Aorta (tissue), 5 donors: ENCODE data around the gene EPHB1. TPM values are rescaled to one million over a fixed set of nuclear protein-coding genes. Genes with fewer than 3 reads are reported as not detected.

Experiments
- ATAC-seq: fragments of 200-7000 bp; cut with Tn5 transposase; one replicate; pipeline ENCODE4 v1.9.1; 2022; ENCODE audit warnings: moderate library complexity; ENCODE audit not compliant: low FRiP score
- DNase-seq, 2 donors: peaks; one replicate each; pipeline ENCODE4 v3.0.0-alpha.2; 2020
- H3K27ac ChIP-seq, 2 donors: one replicate each; pipeline ENCODE4 v1.5.1; 2013; ENCODE audit warnings: low read length in 2 of 2, mild to moderate bottlenecking in 2 of 2, moderate library complexity in 2 of 2, control low read depth in 1 of 2, inconsistent platforms in 1 of 2, low read depth in 1 of 2
- H3K27me3 ChIP-seq, 2 donors: one replicate each; pipeline ENCODE4 v1.6.1; 2013; ENCODE audit warnings: control low read depth in 1 of 2, low read length in 1 of 2, mild to moderate bottlenecking in 1 of 2, moderate library complexity in 1 of 2; ENCODE audit not compliant: insufficient read depth in 2 of 2, control insufficient read depth in 1 of 2
- H3K36me3 ChIP-seq, 2 donors: one replicate each; pipeline ENCODE4 v1.6.1; 2013; ENCODE audit warnings: control low read depth in 1 of 2, low read length in 1 of 2, mild to moderate bottlenecking in 1 of 2; ENCODE audit not compliant: insufficient read depth in 2 of 2, control insufficient read depth in 1 of 2
- H3K4me1 ChIP-seq, 2 donors: one replicate each; pipeline ENCODE4 v1.6.1; 2013; ENCODE audit warnings: low read length in 2 of 2, control low read depth in 1 of 2, mild to moderate bottlenecking in 1 of 2, moderate library complexity in 1 of 2; ENCODE audit not compliant: insufficient read depth in 2 of 2, control insufficient read depth in 1 of 2
- H3K4me3 ChIP-seq, 2 donors: one replicate each; pipeline ENCODE4 v1.5.1; 2013; ENCODE audit warnings: low read length in 2 of 2, control low read depth in 1 of 2, mild to moderate bottlenecking in 1 of 2
- H3K9me3 ChIP-seq: one replicate; pipeline ENCODE4 v1.6.1; 2013; ENCODE audit warnings: mild to moderate bottlenecking, low read length; ENCODE audit not compliant: control insufficient read depth
- WGBS, 2 donors: extraction: QIAGEN DNeasy Blood & Tissue Kit; methylation state at CpG; one replicate each; pipeline ENCODE4 v1.1.7; 2013; 5-methylcytosine and 5-hydroxymethylcytosine counted together
- intact Hi-C, 2 donors: fragments of 100-400 bp; cut with DNase I; formaldehyde crosslinking; loops; one replicate each; pipeline versions ENCODE4 v1.14.2 to v1.15.0; 2022
- polyA plus RNA-seq, 2 donors: library from polyadenylated mRNA; stranded (reverse); fragments of 200-250 nt; gene quantifications; one replicate each; pipeline ENCODE4 v1.2.3, GENCODE V29; 2013
- total RNA-seq, 2 donors: library from RNA; stranded (reverse); fragmentation: NEBNext Ultra II Directional; extraction: Animal tissue kit (Norgen Biotek cat#: 25700); gene quantifications; one replicate each; pipeline ENCODE4 v1.2.1, GENCODE V29; 2021
- donor health status: healthy with polysubstance abuse.
- donor health status: Bipolar disorder and iron deficiency.
- donor health status: DM: no; HTN: no; CAD: no.
- donor health status: DM: no; HTN: no; CAD: no.
- donor health status: DM: yes; HTN: yes; CAD: no.

The EPHB1 gene
- total and polyA plus RNA-seq, 4 donors, result 0.31 to 4.8 (median 3.6) TPM; not detected in 1

- DNase-seq, result no peak
- ATAC-seq, result no peak
- no peaks in the 10 kb centered on the region for H3K4me1 ChIP-seq
- H3K9me3 ChIP-seq, result no peaks in the 10 kb centered on the region
- H3K4me3 ChIP-seq, result no peak overlapping the region
- H3K27me3 ChIP-seq, result no peaks in the 10 kb centered on the region
- no peak overlapping the region for H3K27ac ChIP-seq
- H3K36me3 ChIP-seq, result no peaks in the 10 kb centered on the region
- WGBS, 2 donors, result 23 to 29% methylated on average over 2 of the region's 2 CpGs
- intact Hi-C loops, result no loop called here
Observed at GRCh38 chr3:135087782-135088181, 292.7 kb downstream of the EPHB1 start.

DNA sequence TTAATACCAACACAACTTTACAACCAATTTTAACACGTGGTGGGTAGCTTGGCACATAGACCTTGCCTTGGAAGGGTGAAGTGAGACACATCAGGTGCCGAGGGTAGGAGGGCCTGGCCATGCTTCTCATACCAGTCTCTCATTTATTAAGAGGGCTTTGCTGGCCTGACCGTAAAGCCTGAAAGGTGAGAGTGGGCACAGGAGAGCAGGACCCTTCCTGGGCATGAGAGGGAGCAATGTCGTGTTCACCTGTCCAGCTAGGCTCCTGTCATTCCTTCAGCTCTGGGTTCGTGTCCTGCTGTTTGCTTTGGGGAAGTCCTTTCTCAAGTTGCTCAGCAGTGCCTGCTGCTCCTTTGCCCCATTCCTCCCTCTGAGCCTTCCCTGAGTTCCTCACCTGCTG is 294.4 kb downstream of the EPHB1 start:
- Histone ChIP-seq H3K4me1 (no peaks in the 10 kb centered on the region), H3K9me3 (no peaks in the 10 kb centered on the region), H3K27ac (no peak overlapping the region), H3K36me3 (no peaks in the 10 kb centered on the region), H3K4me3 (no peak overlapping the region), H3K27me3 (no peaks in the 10 kb centered on the region)
- no peak for DNase-seq
- 64 to 66% methylated on average over 5 of the region's 5 CpGs for WGBS, 2 donors
- intact Hi-C loops, result no loop called here
- no peak for ATAC-seq

- Histone ChIP-seq H3K4me1 (no peaks in the 10 kb centered on the region), H3K9me3 (no peaks in the 10 kb centered on the region), H3K27me3 (no peaks in the 10 kb centered on the region), H3K36me3 (no peaks in the 10 kb centered on the region), H3K27ac (no peak overlapping the region), H3K4me3 (no peak overlapping the region)
- intact Hi-C loops, result no loop called here
- DNase-seq, result no peak
- 82 to 88% methylated on average over 2 of the region's 2 CpGs for WGBS, 2 donors
- ATAC-seq, result no peak
Observed at GRCh38 chr3:135090020-135090717, 295.1 kb downstream of the EPHB1 start.

DNA sequence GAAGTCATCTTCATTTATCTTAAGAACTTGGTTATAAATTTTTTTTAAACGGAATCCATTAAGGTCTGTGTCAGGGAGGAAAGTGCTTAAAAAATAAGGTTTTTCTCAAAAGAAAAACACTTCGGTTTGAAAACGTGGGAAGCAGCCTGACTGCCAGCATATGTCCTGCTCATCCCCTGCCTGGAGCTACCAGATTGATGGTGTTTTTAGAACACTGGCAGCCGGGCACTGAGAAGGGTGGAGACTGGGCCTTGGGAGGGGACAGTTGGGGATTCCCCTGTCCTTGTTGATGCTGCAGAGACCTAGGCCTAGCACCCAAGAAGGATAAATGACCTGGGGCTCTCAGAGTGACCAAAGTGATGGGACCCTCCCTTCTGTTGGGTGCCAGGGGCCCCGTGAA is 296.9 kb downstream of the EPHB1 start:
- 44 to 56% methylated on average over 5 of the region's 5 CpGs for WGBS, 2 donors
- H3K4me3 ChIP-seq, result no peak overlapping the region
- H3K27ac ChIP-seq, result no peak overlapping the region
- DNase-seq, result no peak
- no peaks in the 10 kb centered on the region for H3K9me3 ChIP-seq
- no peaks in the 10 kb centered on the region for H3K4me1 ChIP-seq
- intact Hi-C loops, result no loop called here
- no peaks in the 10 kb centered on the region for H3K36me3 ChIP-seq
- no peak for ATAC-seq
- no peaks in the 10 kb centered on the region for H3K27me3 ChIP-seq

DNA sequence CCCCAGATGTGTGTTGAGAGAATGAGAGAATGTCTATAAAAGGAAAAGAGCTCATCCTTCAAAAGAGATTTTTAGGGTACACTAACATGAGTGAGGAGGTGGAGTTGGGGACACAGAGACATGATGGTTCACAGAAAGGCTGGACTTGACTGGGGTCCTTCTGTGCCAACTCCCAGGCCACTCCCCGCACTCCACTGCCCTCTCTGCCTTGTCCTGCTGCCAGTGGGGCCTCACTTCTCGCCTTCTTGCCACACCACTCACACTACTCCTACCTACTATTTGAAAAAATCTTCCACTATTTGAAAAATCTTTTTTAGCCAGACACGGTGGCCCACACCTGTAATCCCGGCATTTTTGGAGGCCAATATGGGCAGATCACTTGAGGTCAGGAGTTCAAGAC is 298.1 kb downstream of the EPHB1 start:
- Histone ChIP-seq H3K27me3 (no peaks in the 10 kb centered on the region), H3K36me3 (no peaks in the 10 kb centered on the region), H3K4me3 (no peak overlapping the region), H3K27ac (no peak overlapping the region), H3K4me1 (no peaks in the 10 kb centered on the region), H3K9me3 (no peaks in the 10 kb centered on the region)
- intact Hi-C loops, result no loop called here
- no peak for DNase-seq
- no peak for ATAC-seq
- whole genome bisulfite sequencing, 2 donors, result 89 to 90% methylated on average over 4 of the region's 4 CpGs

GRCh38 chr3:135097276-135097946 is 302.4 kb downstream of the EPHB1 start:
- DNase-seq (no peak), ATAC-seq (no peak)
- Histone ChIP-seq H3K27ac (no peak overlapping the region), H3K4me3 (no peak overlapping the region), H3K36me3 (no peaks in the 10 kb centered on the region), H3K9me3 (no peaks in the 10 kb centered on the region), H3K4me1 (no peaks in the 10 kb centered on the region), H3K27me3 (no peaks in the 10 kb centered on the region)
- WGBS, 2 donors, result 81 to 86% methylated on average over 5 of the region's 5 CpGs
- intact Hi-C loops, result no loop called here

- H3K9me3 ChIP-seq, result no peaks in the 10 kb centered on the region
- no peak for ATAC-seq
- no peak overlapping the region for H3K4me3 ChIP-seq
- no peak overlapping the region for H3K27ac ChIP-seq
- DNase-seq, result no peak
- H3K36me3 ChIP-seq, result no peaks in the 10 kb centered on the region
- 68 to 69% methylated on average over 5 of the region's 5 CpGs for WGBS, 2 donors
- H3K27me3 ChIP-seq, result no peaks in the 10 kb centered on the region
- intact Hi-C loops, result no loop called here
- no peaks in the 10 kb centered on the region for H3K4me1 ChIP-seq
Observed at GRCh38 chr3:135099734-135100355, 304.8 kb downstream of the EPHB1 start.

DNA sequence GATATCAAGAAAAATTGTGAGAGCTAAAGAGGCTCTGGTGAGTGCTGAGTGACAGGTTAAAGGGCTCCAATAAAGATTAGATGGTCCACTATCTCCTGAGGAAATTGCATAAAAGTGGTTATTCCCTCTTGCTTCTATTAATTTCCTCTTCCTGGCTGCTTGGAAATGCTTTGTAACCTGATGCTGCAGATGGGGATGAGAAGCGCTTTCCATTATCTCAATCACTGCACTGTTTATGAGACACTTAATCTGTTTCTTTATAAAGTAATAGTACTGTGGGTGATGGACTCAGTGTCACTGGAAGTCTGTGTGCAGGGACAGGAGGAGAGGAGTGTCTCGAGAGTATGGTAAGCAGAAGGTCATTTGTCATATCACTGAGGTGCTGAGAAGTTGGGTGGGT is 305.3 kb downstream of the EPHB1 start:
- intact Hi-C loops, result no loop called here
- WGBS, 2 donors, result 67 to 69% methylated on average over 2 of the region's 2 CpGs
- Histone ChIP-seq H3K9me3 (no peaks in the 10 kb centered on the region), H3K27ac (no peak overlapping the region), H3K4me1 (no peaks in the 10 kb centered on the region), H3K36me3 (no peaks in the 10 kb centered on the region), H3K4me3 (no peak overlapping the region), H3K27me3 (no peaks in the 10 kb centered on the region)
- no peak for ATAC-seq
- DNase-seq, result no peak

DNA sequence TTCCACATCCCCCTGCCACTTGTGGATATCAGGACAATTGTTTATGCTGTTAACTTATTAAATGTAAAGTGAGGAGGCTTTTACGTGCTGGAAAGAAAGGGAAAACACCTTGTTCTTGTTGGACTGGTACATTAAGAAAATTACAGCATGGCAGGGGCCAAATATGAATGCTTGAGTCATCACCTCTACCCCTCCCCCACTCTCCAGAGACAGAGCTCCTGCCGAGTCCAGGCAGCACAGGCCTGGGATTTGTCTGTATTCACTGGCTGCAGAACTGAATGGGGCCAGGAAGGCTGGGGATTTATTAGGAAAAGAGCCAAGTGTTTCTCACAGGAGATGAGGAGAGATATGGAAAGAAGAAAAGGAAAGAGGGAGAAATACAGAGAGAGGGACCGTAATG is 308.9 kb downstream of the EPHB1 start:
- Histone ChIP-seq H3K27me3 (no peaks in the 10 kb centered on the region), H3K27ac (no peak overlapping the region), H3K36me3 (no peaks in the 10 kb centered on the region), H3K4me3 (no peak overlapping the region), H3K4me1 (no peaks in the 10 kb centered on the region), H3K9me3 (no peaks in the 10 kb centered on the region)
- ATAC-seq (no peak), DNase-seq (no peak)
- intact Hi-C loops, result no loop called here
- 34 to 48% methylated on average over 3 of the region's 3 CpGs for WGBS, 2 donors
